ENCODE data around the gene KIAA1671. TPM values are rescaled to one million over a fixed set of nuclear protein-coding genes. Genes with fewer than 3 reads are reported as not detected.
A peak's percentile ranks its signal among the peaks of the same experiment; 100 is the strongest.

KIAA1671 gene
- total and polyA plus RNA-seq, 7 donors, result 6.3 to 34.2 (median 10.2) TPM

GRCh38 chr22:25012741-25013143, 60.2 kb downstream of the KIAA1671 start:
- WGBS, 2 donors, result 55 to 57% methylated on average over 2 of the region's 2 CpGs

GRCh38 chr22:25013607-25014006, 61.1 kb downstream of the KIAA1671 start:
- Histone ChIP-seq H3K27ac (peak overlapping the region in 2 of 4 donors; percentile 10 to 14), H3K27me3 (no peaks in the 10 kb centered on the region), H3K9me3 (no peaks in the 10 kb centered on the region), H3K36me3 (no peaks in the 10 kb centered on the region), H3K4me1 (peaks cover 0 to 10% (median 8%) of the 10 kb centered on the region in 4 donors), H3K4me3 (no peak overlapping the region)
- TF ChIP-seq POLR2AphosphoS5 (IDR thresholded peaks at IDR 0.05) (peak; percentile 29 to 67 (median 48)), CTCF (IDR thresholded peaks at IDR 0.05) (no peak), POLR2A (IDR thresholded peaks at IDR 0.05) (no peak), EP300 (IDR thresholded peaks at IDR 0.05) (no peak)
- intact Hi-C loops (cut with DNase I), result no loop called here
- 18 to 46% methylated on average over 1 of the region's 1 CpG for WGBS, 2 donors
- no peak for DNase-seq

More at GRCh38 chr22:25012741-25013143, 60.2 kb downstream of the KIAA1671 start:
- peak overlapping the region in 1 of 4 donors; percentile 4 for H3K27ac ChIP-seq
- intact Hi-C loops (cut with DNase I), result no loop called here
- H3K36me3 ChIP-seq, result no peaks in the 10 kb centered on the region
- H3K27me3 ChIP-seq, result no peaks in the 10 kb centered on the region
- no peak for TF ChIP-seq POLR2AphosphoS5 (IDR thresholded peaks at IDR 0.05)
- H3K4me3 ChIP-seq, result no peak overlapping the region
- DNase-seq, result no peak
- no peaks in the 10 kb centered on the region for H3K9me3 ChIP-seq
- peaks cover 0 to 10% (median 8%) of the 10 kb centered on the region in 4 donors for H3K4me1 ChIP-seq

- TF ChIP-seq CTCF (IDR thresholded peaks at IDR 0.05) (no peak), POLR2A (IDR thresholded peaks at IDR 0.05) (no peak), POLR2AphosphoS5 (IDR thresholded peaks at IDR 0.05) (no peak), EP300 (IDR thresholded peaks at IDR 0.05) (no peak)
- H3K36me3 ChIP-seq, result no peaks in the 10 kb centered on the region
- intact Hi-C loops (cut with DNase I), result no loop called here
- no peak overlapping the region for H3K4me3 ChIP-seq
- no peak for DNase-seq
- no peaks in the 10 kb centered on the region for H3K27me3 ChIP-seq
- H3K9me3 ChIP-seq, result no peaks in the 10 kb centered on the region
- peaks cover 0 to 10% (median 8%) of the 10 kb centered on the region in 4 donors for H3K4me1 ChIP-seq
- no peak overlapping the region for H3K27ac ChIP-seq
- 60 to 79% methylated on average over 5 of the region's 5 CpGs for WGBS, 2 donors
Observed at GRCh38 chr22:25014896-25015755, 62.6 kb downstream of the KIAA1671 start.

- H3K4me3 ChIP-seq, result no peak overlapping the region
- WGBS, 2 donors, result 93% methylated on average over 7 of the region's 7 CpGs
- H3K27me3 ChIP-seq, result no peaks in the 10 kb centered on the region
- TF ChIP-seq POLR2A (IDR thresholded peaks at IDR 0.05) (no peak), POLR2AphosphoS5 (IDR thresholded peaks at IDR 0.05) (no peak), CTCF (IDR thresholded peaks at IDR 0.05) (no peak), EP300 (IDR thresholded peaks at IDR 0.05) (no peak)
- H3K27ac ChIP-seq, result no peak overlapping the region
- H3K4me1 ChIP-seq, result peaks cover 0 to 10% (median 8%) of the 10 kb centered on the region in 4 donors
- intact Hi-C loops (cut with DNase I), result no loop called here
- DNase-seq, result no peak
- H3K9me3 ChIP-seq, result no peaks in the 10 kb centered on the region
- H3K36me3 ChIP-seq, result no peaks in the 10 kb centered on the region
Observed at GRCh38 chr22:25016311-25016710, 63.8 kb downstream of the KIAA1671 start.

GRCh38 chr22:25018009-25018408, 65.5 kb downstream of the KIAA1671 start:
- Histone ChIP-seq H3K36me3 (no peaks in the 10 kb centered on the region), H3K4me3 (no peak overlapping the region), H3K4me1 (peaks cover 0 to 10% (median 8%) of the 10 kb centered on the region in 4 donors), H3K9me3 (no peaks in the 10 kb centered on the region), H3K27ac (no peak overlapping the region), H3K27me3 (no peaks in the 10 kb centered on the region)
- DNase-seq, result no peak
- intact Hi-C loops (cut with DNase I), result no loop called here
- TF ChIP-seq CTCF (IDR thresholded peaks at IDR 0.05), result no peak
- TF ChIP-seq POLR2A (IDR thresholded peaks at IDR 0.05), result no peak
- WGBS, 2 donors, result 84 to 87% methylated on average over 8 of the region's 8 CpGs
